GM23338 (cell line): ENCODE data around the gene MYOM1.

ENCODE experiments used
- CREB1 ChIP-seq: fragments of 250-450 bp; sonication (Bioruptor Pico); IDR thresholded peaks from 2 replicates; pipeline ENCODE4 v1.5.0; 2020; ENCODE audit warnings: low read depth, mild to moderate bottlenecking, moderate library complexity
- CTCF ChIP-seq, 2 experiments: fragments of 200-600 bp in 1 of 2; sonication (generic) in 1 of 2; conservative IDR thresholded peaks; 2 replicates each; pipeline versions ENCODE4 v1.5.1 to v1.6.1; 2016 to 2017; ENCODE audit warnings: antibody characterized with exemption in 2 of 2, low read depth in 2 of 2, mild to moderate bottlenecking in 2 of 2, moderate library complexity in 1 of 2
- ETS1 ChIP-seq: IDR thresholded peaks from 2 replicates; pipeline ENCODE4 v1.6.1; 2016; ENCODE audit warnings: antibody characterized with exemption
- EZH2 ChIP-seq: fragments of 200-600 bp; sonication (generic); IDR thresholded peaks from one replicate; pipeline ENCODE4 v1.8.0; 2017; ENCODE audit warnings: antibody characterized with exemption, mild to moderate bottlenecking, low read depth; ENCODE audit not compliant: unreplicated experiment
- EZH2phosphoT487 ChIP-seq: fragments of 200-600 bp; sonication (generic); IDR thresholded peaks from one replicate; pipeline ENCODE4 v1.8.1; 2018; ENCODE audit warnings: antibody characterized with exemption; ENCODE audit not compliant: unreplicated experiment
- JUNB ChIP-seq: IDR thresholded peaks from one replicate; pipeline ENCODE4 v1.6.1; 2016; ENCODE audit warnings: antibody characterized with exemption; ENCODE audit not compliant: unreplicated experiment
- NANOG ChIP-seq: IDR thresholded peaks from 2 replicates; pipeline ENCODE4 v1.6.1; 2016; ENCODE audit warnings: antibody characterized with exemption, borderline replicate concordance
- POLR2AphosphoS5 ChIP-seq: IDR thresholded peaks from 2 replicates; pipeline ENCODE4 v1.6.1; 2016; ENCODE audit warnings: antibody characterized with exemption, low read depth
- REST ChIP-seq: IDR thresholded peaks from one replicate; pipeline ENCODE4 v1.6.1; 2018; ENCODE audit warnings: antibody characterized with exemption; ENCODE audit not compliant: unreplicated experiment
- ZNF114 ChIP-seq: fragments of 250-450 bp; sonication (Bioruptor Pico); IDR thresholded peaks from 2 replicates; pipeline ENCODE4 v1.5.0; 2020; ENCODE audit warnings: mild to moderate bottlenecking, moderate library complexity
- ZNF331 ChIP-seq: fragments of 250-450 bp; sonication (Bioruptor Pico); IDR thresholded peaks from 2 replicates; pipeline ENCODE4 v1.5.0; 2020; ENCODE audit warnings: low read depth, mild to moderate bottlenecking, moderate library complexity
- ZNF462 ChIP-seq: fragments of 250-450 bp; sonication (Bioruptor Pico); IDR thresholded peaks from 2 replicates; pipeline ENCODE4 v1.5.0; 2020; ENCODE audit warnings: mild to moderate bottlenecking, moderate library complexity

GRCh38 chr18:3138274-3138975 is 81.3 kb downstream of the MYOM1 start:
- TF ChIP-seq CTCF (conservative IDR thresholded peaks at IDR 0.05; ENCODE audit: low read depth in 2 of 2) (no peak), EZH2 (no peak), EZH2phosphoT487 (no peak), POLR2AphosphoS5 (no peak), REST (no peak), JUNB (no peak), CREB1 (no peak), NANOG (no peak), ZNF462 (CRISPR knock-in tag) (no peak), ZNF114 (CRISPR knock-in tag) (no peak), ZNF331 (no peak), ETS1 (no peak)
